NT2/D1 (cell line): Measurements from ENCODE around the gene TEP1.

ENCODE experiments used
- SUZ12 ChIP-seq: IDR thresholded peaks from 2 replicates; pipeline ENCODE4 v1.6.1; 2011; ENCODE audit not compliant: insufficient read length, insufficient read depth; ENCODE audit errors: extremely low read depth
- YY1 ChIP-seq: IDR thresholded peaks from 2 replicates; pipeline ENCODE4 v1.6.1; 2011; ENCODE audit not compliant: insufficient read length, insufficient read depth
- ZNF274 ChIP-seq: IDR thresholded peaks from 2 replicates; pipeline ENCODE4 v1.6.1; 2011; ENCODE audit warnings: mild to moderate bottlenecking, low read depth, low read length

DNA sequence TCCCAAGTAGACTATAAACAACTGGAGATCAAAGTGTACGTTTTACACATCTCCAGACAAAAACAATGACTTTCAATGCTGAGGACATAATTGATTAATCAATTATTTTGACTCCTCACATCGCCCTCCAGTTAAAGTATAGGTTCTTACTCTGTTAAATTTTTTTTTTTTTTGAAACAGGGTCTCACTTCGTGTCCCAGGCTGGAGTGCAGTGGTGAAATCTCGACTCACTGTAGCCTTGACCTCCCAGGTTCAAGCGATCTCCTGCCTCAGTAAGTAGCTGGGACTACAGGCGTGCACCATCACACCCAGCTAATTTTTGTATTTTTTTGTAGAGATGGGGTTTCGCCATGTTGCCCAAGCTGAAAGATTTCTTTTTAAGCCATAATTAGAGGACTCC, 79.3 kb downstream of the TEP1 start:
- TF ChIP-seq ZNF274 (no peak), SUZ12 (no peak), YY1 (no peak)
